Measurements from ENCODE around the gene DBI.

- no peak for TF ChIP-seq CTCF (conservative IDR thresholded peaks at IDR 0.05)
- TF ChIP-seq ZFX (IDR thresholded peaks at IDR 0.05), result no peak
These were observed 28.5 kb upstream of the DBI start for GRCh38 chr2:119338272-119338671.
